Measurements from ENCODE around the gene KLHL1.

KLHL1 gene

DNA sequence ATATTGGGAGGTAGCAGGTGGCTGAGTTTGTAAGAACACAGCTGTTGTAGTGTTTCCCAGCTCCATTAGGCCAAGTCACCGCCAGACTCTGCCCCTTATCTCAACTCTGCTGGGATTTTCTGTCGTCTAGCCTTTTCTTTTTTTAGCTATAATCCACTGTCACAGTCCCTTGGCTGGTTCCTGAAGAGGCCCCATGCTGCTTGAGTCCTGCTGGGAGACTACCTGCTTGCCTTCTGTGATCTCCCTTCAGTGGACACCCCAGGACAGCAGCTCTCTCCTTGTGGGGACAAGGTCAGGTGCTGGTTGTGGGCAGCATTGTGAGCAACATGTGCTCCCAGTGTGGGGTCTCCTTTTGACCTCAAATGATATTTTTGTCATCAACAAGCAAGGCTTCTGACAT, 195.6 kb downstream of the KLHL1 start:
- Histone ChIP-seq H3K36me3 (ENCODE audit: insufficient read depth, low read length) (no peaks in the 10 kb centered on the region), H3K9ac (ENCODE audit: low read depth, low read length, poor library complexity, severe bottlenecking) (no peak overlapping the region), H3K79me2 (ENCODE audit: insufficient read depth, low read length) (no peaks in the 10 kb centered on the region), H3K27me3 (ENCODE audit: insufficient read depth, low read length, poor library complexity, severe bottlenecking) (no peaks in the 10 kb centered on the region), H3K4me2 (ENCODE audit: low read depth, low read length, poor library complexity, severe bottlenecking) (no peak overlapping the region), H3F3A (ENCODE audit: low read depth) (no peaks in the 10 kb centered on the region), H4K20me1 (ENCODE audit: insufficient read depth, low read length, poor library complexity, severe bottlenecking) (no peaks in the 10 kb centered on the region), H3K4me3 (ENCODE audit: low read length, poor library complexity, severe bottlenecking) (no peak overlapping the region), H2AFZ (ENCODE audit: low read length) (no peak overlapping the region), H3K4me1 (ENCODE audit: insufficient read depth, low read length, poor library complexity, severe bottlenecking) (no peaks in the 10 kb centered on the region), H3K9me3 (ENCODE audit: insufficient read depth, low read depth, low read length) (no peaks in the 10 kb centered on the region), H3K9me2 (replicated peaks; ENCODE audit: low read depth, low read length) (no peaks in the 10 kb centered on the region)
- TF ChIP-seq EZH2phosphoT487 (IDR thresholded peaks at IDR 0.05; ENCODE audit: borderline replicate concordance) = no peak
- TF ChIP-seq, protein P1, sequence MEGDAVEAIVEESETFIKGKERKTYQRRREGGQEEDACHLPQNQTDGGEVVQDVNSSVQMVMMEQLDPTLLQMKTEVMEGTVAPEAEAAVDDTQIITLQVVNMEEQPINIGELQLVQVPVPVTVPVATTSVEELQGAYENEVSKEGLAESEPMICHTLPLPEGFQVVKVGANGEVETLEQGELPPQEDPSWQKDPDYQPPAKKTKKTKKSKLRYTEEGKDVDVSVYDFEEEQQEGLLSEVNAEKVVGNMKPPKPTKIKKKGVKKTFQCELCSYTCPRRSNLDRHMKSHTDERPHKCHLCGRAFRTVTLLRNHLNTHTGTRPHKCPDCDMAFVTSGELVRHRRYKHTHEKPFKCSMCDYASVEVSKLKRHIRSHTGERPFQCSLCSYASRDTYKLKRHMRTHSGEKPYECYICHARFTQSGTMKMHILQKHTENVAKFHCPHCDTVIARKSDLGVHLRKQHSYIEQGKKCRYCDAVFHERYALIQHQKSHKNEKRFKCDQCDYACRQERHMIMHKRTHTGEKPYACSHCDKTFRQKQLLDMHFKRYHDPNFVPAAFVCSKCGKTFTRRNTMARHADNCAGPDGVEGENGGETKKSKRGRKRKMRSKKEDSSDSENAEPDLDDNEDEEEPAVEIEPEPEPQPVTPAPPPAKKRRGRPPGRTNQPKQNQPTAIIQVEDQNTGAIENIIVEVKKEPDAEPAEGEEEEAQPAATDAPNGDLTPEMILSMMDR (conservative IDR thresholded peaks at IDR 0.05; ENCODE audit: low read length) = no peak

DNA sequence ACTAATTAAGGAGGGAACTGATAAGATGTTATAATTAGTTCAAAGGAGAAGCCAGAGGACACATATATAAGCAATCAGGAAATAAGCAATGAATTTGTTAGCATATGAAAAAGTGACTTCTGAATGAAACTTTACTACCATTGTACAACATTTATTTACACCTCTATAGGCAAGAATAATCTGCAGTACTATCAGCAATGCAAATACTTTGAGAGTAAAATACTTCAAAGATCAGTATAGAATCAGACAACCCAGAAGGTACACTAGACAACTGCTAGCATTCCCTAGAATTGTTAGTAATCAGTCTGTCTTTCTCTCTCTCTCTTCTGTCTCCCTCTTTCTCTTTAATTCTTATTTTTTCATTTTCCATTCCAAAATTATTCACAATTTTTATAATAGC, 197.5 kb downstream of the KLHL1 start:
- H3K27me3 ChIP-seq (ENCODE audit: insufficient read depth, low read length, poor library complexity, severe bottlenecking) = no peaks in the 10 kb centered on the region
- H4K20me1 ChIP-seq (ENCODE audit: insufficient read depth, low read length, poor library complexity, severe bottlenecking) = no peaks in the 10 kb centered on the region
- no peaks in the 10 kb centered on the region for H3K9me3 ChIP-seq (ENCODE audit: insufficient read depth, low read depth, low read length)
- H3K4me1 ChIP-seq (ENCODE audit: insufficient read depth, low read length, poor library complexity, severe bottlenecking) = no peaks in the 10 kb centered on the region
- TF ChIP-seq, protein P1 (conservative IDR thresholded peaks at IDR 0.05; ENCODE audit: low read length) = no peak
- no peak for TF ChIP-seq EZH2phosphoT487 (IDR thresholded peaks at IDR 0.05; ENCODE audit: borderline replicate concordance)
- H3K79me2 ChIP-seq (ENCODE audit: insufficient read depth, low read length) = no peaks in the 10 kb centered on the region
- no peak overlapping the region for H3K9ac ChIP-seq (ENCODE audit: low read depth, low read length, poor library complexity, severe bottlenecking)
- no peaks in the 10 kb centered on the region for H3F3A ChIP-seq (ENCODE audit: low read depth)
- no peaks in the 10 kb centered on the region for H3K9me2 ChIP-seq (replicated peaks; ENCODE audit: low read depth, low read length)
- H2AFZ ChIP-seq (ENCODE audit: low read length) = no peak overlapping the region
- no peak overlapping the region for H3K4me2 ChIP-seq (ENCODE audit: low read depth, low read length, poor library complexity, severe bottlenecking)
- H3K4me3 ChIP-seq (ENCODE audit: low read length, poor library complexity, severe bottlenecking) = no peak overlapping the region
- H3K36me3 ChIP-seq (ENCODE audit: insufficient read depth, low read length) = no peaks in the 10 kb centered on the region

DNA sequence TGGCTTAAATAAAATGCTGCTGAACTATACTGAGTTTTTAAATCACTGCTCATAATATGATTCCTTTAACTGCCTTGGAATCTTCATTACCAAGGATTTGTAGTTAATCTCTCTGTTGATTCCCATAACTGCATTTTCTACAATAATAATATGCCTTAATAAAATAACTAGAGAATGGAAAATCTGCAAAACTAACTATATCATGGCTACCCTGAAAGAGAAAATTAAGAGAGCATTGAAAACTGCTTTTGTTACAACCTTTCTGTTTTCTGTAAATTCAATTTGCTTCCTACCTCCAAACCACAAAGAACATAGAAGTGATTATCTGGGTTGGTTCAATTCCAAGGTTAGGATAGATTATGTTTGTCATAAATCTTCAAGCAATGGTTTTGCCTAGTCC, 203.5 kb downstream of the KLHL1 start:
- H3K4me3 ChIP-seq (ENCODE audit: low read length, poor library complexity, severe bottlenecking) = no peak overlapping the region
- no peaks in the 10 kb centered on the region for H3K4me1 ChIP-seq (ENCODE audit: insufficient read depth, low read length, poor library complexity, severe bottlenecking)
- TF ChIP-seq EZH2phosphoT487 (IDR thresholded peaks at IDR 0.05; ENCODE audit: borderline replicate concordance) = no peak
- TF ChIP-seq, protein P1 (conservative IDR thresholded peaks at IDR 0.05; ENCODE audit: low read length) = no peak
- H3K79me2 ChIP-seq (ENCODE audit: insufficient read depth, low read length) = no peaks in the 10 kb centered on the region
- H3K9ac ChIP-seq (ENCODE audit: low read depth, low read length, poor library complexity, severe bottlenecking) = no peak overlapping the region
- no peaks in the 10 kb centered on the region for H3K27me3 ChIP-seq (ENCODE audit: insufficient read depth, low read length, poor library complexity, severe bottlenecking)
- no peaks in the 10 kb centered on the region for H3K9me2 ChIP-seq (replicated peaks; ENCODE audit: low read depth, low read length)
- no peaks in the 10 kb centered on the region for H4K20me1 ChIP-seq (ENCODE audit: insufficient read depth, low read length, poor library complexity, severe bottlenecking)
- H3K36me3 ChIP-seq (ENCODE audit: insufficient read depth, low read length) = no peaks in the 10 kb centered on the region
- H3K9me3 ChIP-seq (ENCODE audit: insufficient read depth, low read depth, low read length) = no peaks in the 10 kb centered on the region
- H2AFZ ChIP-seq (ENCODE audit: low read length) = no peak overlapping the region
- H3K4me2 ChIP-seq (ENCODE audit: low read depth, low read length, poor library complexity, severe bottlenecking) = no peak overlapping the region
- no peaks in the 10 kb centered on the region for H3F3A ChIP-seq (ENCODE audit: low read depth)

Measured in Loucy (cell line).